ENCODE results near the gene ZNF668.
"Not testable (repeated sequence)": the region's sequence is repeated elsewhere in the genome, so short reads cannot be mapped to it uniquely, and the experiment has no call there.

ZNF668 gene

DNA sequence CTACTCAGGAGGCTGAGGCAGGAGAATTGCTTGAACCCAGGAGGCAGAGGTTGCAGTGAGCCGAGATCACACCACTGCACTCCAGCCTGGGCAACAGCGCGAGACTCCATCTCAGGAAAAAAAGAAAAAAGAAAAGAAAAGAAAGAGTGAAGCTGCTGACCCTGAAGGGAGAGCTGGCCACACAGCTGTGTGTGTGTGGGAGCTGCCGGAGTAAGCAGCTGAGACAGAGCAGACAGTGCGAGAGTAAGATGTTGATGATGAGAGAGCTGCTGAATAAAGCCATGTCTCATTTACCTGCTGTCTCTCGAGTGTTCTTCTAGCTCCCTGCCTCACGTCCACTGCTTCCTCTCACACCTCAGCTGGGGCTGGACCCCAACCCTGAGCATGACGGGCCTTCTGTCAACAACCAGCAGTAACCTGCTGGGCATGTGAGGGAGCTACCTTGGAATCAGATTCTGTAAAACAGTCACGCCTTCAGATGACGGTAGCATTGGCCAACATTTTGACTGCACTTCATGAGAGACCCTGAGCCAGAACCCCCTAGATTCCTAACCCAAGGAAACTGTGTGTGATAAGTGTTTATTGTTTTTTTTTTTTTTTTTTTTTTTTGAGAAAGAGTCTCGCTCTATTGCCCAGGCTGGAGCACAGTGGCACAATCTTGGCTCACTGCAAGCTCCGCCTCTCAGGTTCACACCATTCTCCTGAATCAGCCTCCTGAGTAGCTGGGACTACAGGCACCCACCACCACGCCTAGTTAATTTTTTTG is 27.0 kb upstream of the ZNF668 start:
- DNase-seq (ENCODE audit: low spot score), result not testable (repeated sequence)

GRCh38 chr16:31099860-31100638 is 26.0 kb upstream of the ZNF668 start:
- DNase-seq (ENCODE audit: low spot score), result peak; percentile 31

- DNase-seq (ENCODE audit: low spot score), result peak; percentile 99
Measured at GRCh38 chr16:31094424-31095120, 20.5 kb upstream of the ZNF668 start, which contains the start of gene VKORC1. TSS of gene VKORC1 (minus strand) at chr16:31094797. CDS start at chr16:31094729, 68 bp downstream.

- no peak for DNase-seq (ENCODE audit: low spot score)
Measured at GRCh38 chr16:31094088-31094423, 20.0 kb upstream of the ZNF668 start.

DNA sequence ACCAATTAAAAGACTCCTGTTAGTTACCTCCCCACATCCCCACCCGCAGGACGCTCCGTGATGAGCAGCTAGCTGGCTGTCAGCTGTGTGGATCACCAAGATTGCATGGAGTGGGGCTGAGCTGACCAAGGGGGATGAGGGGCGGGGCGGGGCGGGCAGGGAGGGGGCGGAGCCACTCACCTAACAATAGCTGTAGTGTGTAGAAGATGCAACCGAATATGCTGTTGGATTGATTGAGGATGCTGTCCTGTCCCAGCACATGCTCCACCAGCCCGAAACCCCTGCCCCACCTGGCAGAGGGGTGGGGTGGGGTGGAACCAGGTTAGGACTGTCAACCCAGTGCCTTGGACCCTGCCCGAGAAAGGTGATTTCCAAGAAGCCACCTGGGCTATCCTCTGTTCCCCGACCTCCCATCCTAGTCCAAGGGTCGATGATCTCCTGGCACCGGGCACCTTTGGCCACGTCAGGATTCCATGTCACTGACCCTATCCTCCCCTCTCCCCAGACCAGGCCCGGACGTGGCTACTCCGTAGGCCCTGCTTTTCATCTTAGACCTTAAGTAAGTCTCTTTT is 19.2 kb upstream of the ZNF668 start:
- peak; percentile 54 for DNase-seq (ENCODE audit: low spot score)

- no peak for DNase-seq (ENCODE audit: low spot score)
Measured at GRCh38 chr16:31092330-31092729, 18.3 kb upstream of the ZNF668 start.

DNA sequence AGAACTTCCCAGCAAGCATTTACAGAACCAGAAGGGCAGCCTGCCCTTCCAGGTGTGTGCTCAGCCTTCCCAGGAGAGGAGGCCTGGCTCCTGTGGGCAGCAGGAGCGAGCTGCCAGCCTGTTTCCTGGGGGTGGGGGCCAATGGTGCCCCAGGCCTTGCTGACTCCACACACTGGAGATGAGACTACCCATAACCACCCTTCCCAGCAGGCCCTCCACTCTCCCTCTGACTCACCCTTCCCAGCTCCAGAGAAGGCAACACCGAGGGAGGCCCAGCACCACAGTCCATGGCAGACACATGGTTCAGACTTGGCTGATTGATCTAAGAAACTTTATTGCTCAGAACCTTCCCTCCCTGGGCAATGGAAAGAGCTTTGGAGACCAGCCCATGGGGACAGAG is 16.5 kb upstream of the ZNF668 start:
- DNase-seq (ENCODE audit: low spot score), result peak; percentile 63

GRCh38 chr16:31089199-31089598 is 15.2 kb upstream of the ZNF668 start:
- DNase-seq (ENCODE audit: low spot score), result no peak

DNA sequence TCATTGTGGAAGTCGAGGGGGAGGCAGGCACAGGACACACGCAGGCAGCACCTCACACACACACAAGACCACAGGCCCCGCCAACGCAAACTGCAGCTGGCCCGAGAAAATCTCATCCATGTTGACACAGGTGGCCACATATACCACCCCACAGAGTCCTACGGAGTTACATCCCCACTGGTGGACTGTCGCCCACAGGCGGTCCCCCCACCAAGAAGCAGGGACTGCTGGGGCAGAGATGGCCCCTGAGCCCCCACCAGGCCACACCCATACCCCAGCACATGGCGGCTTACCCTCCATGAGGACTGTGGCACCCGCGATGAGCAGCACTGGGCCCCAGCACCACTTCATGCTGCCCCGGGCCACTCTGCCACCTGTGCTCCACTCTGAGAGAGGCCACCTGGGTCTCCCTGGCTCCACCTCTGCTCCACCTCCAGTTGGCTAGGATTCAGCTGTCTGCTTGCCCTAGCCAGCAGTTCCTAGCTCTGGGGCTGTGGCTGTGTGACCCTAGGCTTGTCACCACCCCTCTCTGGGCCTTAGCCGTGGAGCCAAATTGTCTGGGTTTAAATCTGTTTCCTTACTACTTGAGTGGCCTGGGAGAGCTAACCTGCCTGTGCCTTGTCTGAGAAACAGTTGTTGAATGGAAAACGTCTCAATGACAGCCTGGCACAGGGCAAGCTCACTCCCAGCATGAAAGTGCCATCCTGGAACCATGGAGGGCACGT is 14.6 kb upstream of the ZNF668 start, which contains the start of gene PRSS53:
Gene PRSS53, minus strand, starts transcription at position 485 of the 725 bp plus-strand sequence. Its CDS starts 134 bp downstream, at position 351.
- no peak for DNase-seq (ENCODE audit: low spot score)

- no peak for DNase-seq (ENCODE audit: low spot score)
Measured at GRCh38 chr16:31087971-31088370, 13.9 kb upstream of the ZNF668 start.

DNA sequence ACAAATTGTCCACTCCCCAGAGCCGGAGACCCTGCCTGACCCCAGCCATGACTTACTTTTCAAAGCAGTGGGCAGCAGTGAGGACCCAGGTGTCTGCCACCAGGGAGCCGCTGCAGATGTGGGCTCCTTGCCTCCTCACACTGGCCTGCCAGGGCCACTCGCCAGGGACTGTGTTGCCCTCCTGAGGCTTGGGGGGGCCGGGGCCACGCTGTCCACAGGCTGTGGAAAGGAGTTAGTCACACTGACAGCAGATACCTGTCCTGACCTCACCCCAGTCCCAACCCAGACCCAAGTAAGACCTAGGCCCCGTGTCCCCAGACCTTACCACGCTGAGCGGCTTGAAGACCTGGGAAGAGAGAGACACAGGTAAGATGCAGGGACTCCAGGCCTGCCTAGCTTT is 13.4 kb upstream of the ZNF668 start:
- DNase-seq (ENCODE audit: low spot score), result no peak

GRCh38 chr16:31086629-31086906 is 12.5 kb upstream of the ZNF668 start:
- no peak for DNase-seq (ENCODE audit: low spot score)

- no peak for DNase-seq (ENCODE audit: low spot score)
Measured at GRCh38 chr16:31085873-31086628, 12.0 kb upstream of the ZNF668 start.

- DNase-seq (ENCODE audit: low spot score), result no peak
Measured at GRCh38 chr16:31085411-31085810, 11.4 kb upstream of the ZNF668 start.

GRCh38 chr16:31084584-31085302 is 10.7 kb upstream of the ZNF668 start:
- DNase-seq (ENCODE audit: low spot score), result no peak

DNA sequence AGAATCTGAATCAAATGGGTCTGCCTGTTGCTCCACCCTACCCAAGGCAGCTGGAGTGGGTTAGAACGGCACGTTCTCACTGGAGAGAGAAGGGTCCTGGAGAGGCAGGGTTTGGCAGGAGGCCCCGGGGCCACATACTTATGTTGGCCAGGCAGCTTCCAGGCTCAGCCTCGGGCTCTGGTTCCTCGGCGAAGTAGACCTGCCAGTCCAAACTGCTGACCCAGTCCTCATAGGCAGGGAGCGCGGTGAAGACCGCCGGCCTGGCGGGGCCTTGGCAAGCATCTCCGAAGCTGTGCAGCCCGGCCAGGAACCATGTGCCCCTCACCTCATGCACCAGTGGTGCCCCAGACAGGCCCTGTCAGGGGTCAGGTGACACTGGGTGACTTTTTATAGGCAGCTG is 9.9 kb upstream of the ZNF668 start:
- DNase-seq (ENCODE audit: low spot score), result no peak

DNA sequence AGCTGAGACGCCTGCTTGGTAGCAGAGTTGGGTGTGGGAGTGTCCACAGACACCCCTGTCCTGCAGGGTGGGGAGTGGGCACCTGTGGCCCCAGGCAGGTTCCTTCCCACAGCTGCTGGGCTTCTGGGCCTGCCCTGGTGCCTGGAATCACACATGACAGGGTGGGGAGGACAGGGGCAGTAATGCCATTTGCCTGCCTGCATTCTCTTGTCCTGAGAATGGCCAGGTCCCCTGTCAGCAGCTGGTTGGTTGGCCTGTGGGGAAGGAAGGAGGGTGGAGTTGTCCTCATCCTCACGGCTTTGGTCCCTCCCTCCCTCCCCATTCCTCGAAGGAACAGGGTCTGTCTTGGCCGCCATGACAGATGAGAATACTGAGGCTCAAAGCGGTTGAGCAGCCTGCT is 9.5 kb upstream of the ZNF668 start:
- DNase-seq (ENCODE audit: low spot score), result no peak

- DNase-seq (ENCODE audit: low spot score), result no peak
Measured at GRCh38 chr16:31083081-31083480, 9.0 kb upstream of the ZNF668 start.

GRCh38 chr16:31082368-31083045 is 8.5 kb upstream of the ZNF668 start:
- DNase-seq (ENCODE audit: low spot score), result no peak
